ENCODE measurements around the gene YBX3.

DNA sequence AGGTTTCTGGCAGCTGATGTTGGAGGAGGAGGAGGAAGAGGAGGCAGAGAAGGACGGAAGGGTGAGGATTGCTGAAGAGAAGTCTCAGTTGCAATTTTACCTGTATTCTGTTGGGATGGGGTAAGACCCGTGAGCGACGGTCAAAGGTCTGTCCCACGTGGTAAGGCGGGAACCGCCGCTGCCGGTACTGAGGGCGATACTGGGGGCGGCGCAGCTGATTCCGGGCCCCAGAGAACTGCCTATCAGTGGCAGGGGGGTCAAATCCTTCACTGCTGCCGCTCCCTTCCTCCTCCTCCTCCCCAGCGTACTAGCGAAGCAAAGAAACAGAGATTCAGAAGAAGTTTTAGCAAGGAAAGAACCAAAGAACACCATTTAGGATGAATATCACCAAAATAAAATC is 13.3 kb downstream of the YBX3 start:
- TF ChIP-seq ZBTB8A (CRISPR knock-in tag; IDR thresholded peaks at IDR 0.05; ENCODE audit: borderline replicate concordance, low read depth) (no peak), ZNF816 (CRISPR knock-in tag; IDR thresholded peaks at IDR 0.05; ENCODE audit: borderline replicate concordance) (no peak), ZBTB1 (CRISPR knock-in tag; IDR thresholded peaks at IDR 0.05; ENCODE audit: borderline replicate concordance) (no peak), ERF (CRISPR knock-in tag; IDR thresholded peaks at IDR 0.05) (no peak), NFE2L2 (IDR thresholded peaks at IDR 0.05; ENCODE audit: low read length) (no peak)
- TF ChIP-seq, protein P1, sequence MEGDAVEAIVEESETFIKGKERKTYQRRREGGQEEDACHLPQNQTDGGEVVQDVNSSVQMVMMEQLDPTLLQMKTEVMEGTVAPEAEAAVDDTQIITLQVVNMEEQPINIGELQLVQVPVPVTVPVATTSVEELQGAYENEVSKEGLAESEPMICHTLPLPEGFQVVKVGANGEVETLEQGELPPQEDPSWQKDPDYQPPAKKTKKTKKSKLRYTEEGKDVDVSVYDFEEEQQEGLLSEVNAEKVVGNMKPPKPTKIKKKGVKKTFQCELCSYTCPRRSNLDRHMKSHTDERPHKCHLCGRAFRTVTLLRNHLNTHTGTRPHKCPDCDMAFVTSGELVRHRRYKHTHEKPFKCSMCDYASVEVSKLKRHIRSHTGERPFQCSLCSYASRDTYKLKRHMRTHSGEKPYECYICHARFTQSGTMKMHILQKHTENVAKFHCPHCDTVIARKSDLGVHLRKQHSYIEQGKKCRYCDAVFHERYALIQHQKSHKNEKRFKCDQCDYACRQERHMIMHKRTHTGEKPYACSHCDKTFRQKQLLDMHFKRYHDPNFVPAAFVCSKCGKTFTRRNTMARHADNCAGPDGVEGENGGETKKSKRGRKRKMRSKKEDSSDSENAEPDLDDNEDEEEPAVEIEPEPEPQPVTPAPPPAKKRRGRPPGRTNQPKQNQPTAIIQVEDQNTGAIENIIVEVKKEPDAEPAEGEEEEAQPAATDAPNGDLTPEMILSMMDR (CRISPR knock-in tag; IDR thresholded peaks at IDR 0.05), result no peak

All from HepG2 (cell line).